GM18499 (cell line): Measurements from ENCODE around the gene MAMDC2.

Experiments
- ATAC-seq: cut with Tn5 transposase; IDR thresholded peaks from one replicate; pipeline ENCODE4 v1.9.1; 2021; ENCODE audit warnings: moderate number of reproducible peaks; ENCODE audit not compliant: insufficient read depth, unreplicated experiment

MAMDC2 gene

GRCh38 chr9:70250221-70250620 lies 206.6 kb downstream of the MAMDC2 start:
- no peak for ATAC-seq

- no peak for ATAC-seq
Observed at GRCh38 chr9:70255486-70255885, 211.8 kb downstream of the MAMDC2 start.

GRCh38 chr9:70256123-70256551 lies 212.5 kb downstream of the MAMDC2 start:
- no peak for ATAC-seq

- no peak for ATAC-seq
Observed at GRCh38 chr9:70257502-70257901, 213.9 kb downstream of the MAMDC2 start.

- peak; percentile 26 for ATAC-seq
Observed at GRCh38 chr9:70257991-70258691, 214.5 kb downstream of the MAMDC2 start.

GRCh38 chr9:70258692-70259511 lies 215.3 kb downstream of the MAMDC2 start, which contains the start of gene SMC5:
Gene SMC5, plus strand, starts transcription at chr9:70258978. Its CDS starts 101 bp downstream, at chr9:70259079.
- peak; percentile 59 for ATAC-seq

- no peak for ATAC-seq
Observed at GRCh38 chr9:70259512-70259802, 215.8 kb downstream of the MAMDC2 start.

GRCh38 chr9:70260007-70260443 lies 216.4 kb downstream of the MAMDC2 start:
- ATAC-seq = no peak

GRCh38 chr9:70260606-70261005 lies 217.0 kb downstream of the MAMDC2 start:
- peak; percentile 33 for ATAC-seq

- no peak for ATAC-seq
Observed at GRCh38 chr9:70261131-70261870, 217.7 kb downstream of the MAMDC2 start.

- ATAC-seq = no peak
Observed at GRCh38 chr9:70262366-70262765, 218.7 kb downstream of the MAMDC2 start.

- ATAC-seq = no peak
Observed at GRCh38 chr9:70262948-70263347, 219.3 kb downstream of the MAMDC2 start.

- no peak for ATAC-seq
Observed at GRCh38 chr9:70263421-70263820, 219.8 kb downstream of the MAMDC2 start.
